Activated naive CD4-positive, alpha-beta T cell (primary cell): Measurements from ENCODE around the gene ZNF138.
"Not testable (repeated sequence)": the region's sequence is repeated elsewhere in the genome, so short reads cannot be mapped to it uniquely, and the experiment has no call there.

ENCODE experiments used
- DNase-seq, 4 experiments: peaks; one replicate each; lab custom pipeline; 2025; lab: John Stamatoyannopoulos, UW

ZNF138 gene

GRCh38 chr7:64794171-64794844 lies at the start of gene ZNF138:
Gene ZNF138, plus strand, starts transcription at chr7:64794428. Its CDS starts 141 bp downstream, at chr7:64794569.
- DNase-seq = peak; percentile 73 to 89 (median 82)

GRCh38 chr7:64744680-64745079 lies 49.5 kb upstream of the ZNF138 start:
- DNase-seq = no peak

GRCh38 chr7:64747802-64748201 lies 46.4 kb upstream of the ZNF138 start:
- DNase-seq = no peak

GRCh38 chr7:64753032-64753431 lies 41.2 kb upstream of the ZNF138 start:
- no peak for DNase-seq

- DNase-seq = no peak
These were observed 38.4 kb upstream of the ZNF138 start for GRCh38 chr7:64755865-64756264.

- DNase-seq = no peak
These were observed 36.1 kb upstream of the ZNF138 start for GRCh38 chr7:64758151-64758550.

- DNase-seq = no peak
These were observed 25.4 kb upstream of the ZNF138 start for GRCh38 chr7:64768824-64769223.

GRCh38 chr7:64774204-64774842 lies 19.9 kb upstream of the ZNF138 start:
- no peak for DNase-seq

- DNase-seq = no peak
These were observed 18.9 kb upstream of the ZNF138 start for GRCh38 chr7:64775289-64775688.

- DNase-seq = not testable (repeated sequence)
These were observed 9.4 kb upstream of the ZNF138 start for GRCh38 chr7:64784842-64785241.

GRCh38 chr7:64787295-64787694 lies 6.9 kb upstream of the ZNF138 start:
- no peak for DNase-seq

GRCh38 chr7:64789241-64789640 lies 5.0 kb upstream of the ZNF138 start:
- DNase-seq = not testable (repeated sequence)

GRCh38 chr7:64793106-64793755 lies 997 bp upstream of the ZNF138 start:
- DNase-seq = no peak

GRCh38 chr7:64795176-64795575 lies 948 bp downstream of the ZNF138 start:
- DNase-seq = no peak

- DNase-seq = not testable (repeated sequence)
These were observed 4.9 kb downstream of the ZNF138 start for GRCh38 chr7:64799169-64799568.

GRCh38 chr7:64802699-64803098 lies 8.5 kb downstream of the ZNF138 start:
- DNase-seq = no peak

GRCh38 chr7:64807731-64808365 lies 13.6 kb downstream of the ZNF138 start:
- DNase-seq = no peak

GRCh38 chr7:64811767-64812166 lies 17.5 kb downstream of the ZNF138 start:
- DNase-seq = no peak

- DNase-seq = no peak
These were observed 36.7 kb downstream of the ZNF138 start for GRCh38 chr7:64830926-64831325.

- DNase-seq = no peak
These were observed 37.9 kb downstream of the ZNF138 start for GRCh38 chr7:64832136-64832535.

- DNase-seq = no peak
These were observed 40.8 kb downstream of the ZNF138 start for GRCh38 chr7:64834989-64835388.

GRCh38 chr7:64835856-64836255 lies 41.6 kb downstream of the ZNF138 start:
- not testable (repeated sequence) for DNase-seq

GRCh38 chr7:64838051-64838450 lies 43.8 kb downstream of the ZNF138 start:
- DNase-seq = not testable (repeated sequence)
